Measurements from ENCODE around the gene AK9.
"Not testable (repeated sequence)": the region's sequence is repeated elsewhere in the genome, so short reads cannot be mapped to it uniquely, and the experiment has no call there.

The AK9 gene

DNA sequence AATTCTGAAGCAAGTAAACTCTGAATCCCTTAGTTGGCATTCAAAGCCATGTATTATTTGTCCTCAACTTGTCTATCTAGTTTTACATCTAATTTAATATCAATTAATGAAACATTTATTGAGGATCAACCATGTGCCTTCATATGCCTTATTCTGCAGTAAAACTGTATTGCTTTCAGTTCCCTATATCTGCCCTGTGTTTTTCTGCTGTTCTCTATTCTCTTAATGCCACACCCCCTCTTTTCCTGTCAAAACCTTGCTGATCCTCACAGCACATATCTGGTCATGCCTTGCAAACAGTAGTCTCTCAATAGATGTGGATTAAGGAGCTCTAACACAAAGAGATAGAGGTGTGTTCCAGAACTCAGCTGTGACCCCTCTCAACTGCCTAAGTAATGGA, 2.1 kb upstream of the AK9 start:
- no peak for DNase-seq

- peak; percentile 62 for DNase-seq
Observed at GRCh38 chr6:109690373-109690736, 647 bp downstream of the AK9 start.

DNA sequence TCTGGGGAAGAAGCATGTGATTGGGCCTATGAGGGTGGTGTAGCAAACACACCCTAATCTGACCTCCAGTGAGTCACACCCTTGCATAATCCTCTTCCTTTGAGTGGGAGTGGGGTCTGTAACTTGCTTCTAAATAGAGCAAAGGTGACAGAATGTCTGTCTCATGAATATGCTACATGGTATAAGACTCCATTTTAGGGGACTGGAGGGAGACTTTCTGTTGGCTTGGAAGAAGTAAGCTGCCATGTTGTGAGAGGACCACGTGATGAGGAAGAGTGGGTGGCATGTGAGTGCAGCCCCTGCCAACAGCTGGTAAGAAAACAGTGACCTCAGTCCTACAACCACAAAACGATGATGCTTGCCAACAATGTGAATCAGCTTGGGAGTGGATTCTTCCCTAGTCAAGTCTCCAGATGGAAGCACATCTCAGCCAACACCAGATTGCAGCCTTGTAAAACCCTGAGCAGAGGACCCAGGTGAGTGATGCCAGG, 3.7 kb downstream of the AK9 start:
- DNase-seq, result no peak

- DNase-seq, result no peak
Observed at GRCh38 chr6:109686566-109687265, 4.3 kb downstream of the AK9 start.

GRCh38 chr6:109678661-109679505, 12.1 kb downstream of the AK9 start:
- not testable (repeated sequence) for DNase-seq

DNA sequence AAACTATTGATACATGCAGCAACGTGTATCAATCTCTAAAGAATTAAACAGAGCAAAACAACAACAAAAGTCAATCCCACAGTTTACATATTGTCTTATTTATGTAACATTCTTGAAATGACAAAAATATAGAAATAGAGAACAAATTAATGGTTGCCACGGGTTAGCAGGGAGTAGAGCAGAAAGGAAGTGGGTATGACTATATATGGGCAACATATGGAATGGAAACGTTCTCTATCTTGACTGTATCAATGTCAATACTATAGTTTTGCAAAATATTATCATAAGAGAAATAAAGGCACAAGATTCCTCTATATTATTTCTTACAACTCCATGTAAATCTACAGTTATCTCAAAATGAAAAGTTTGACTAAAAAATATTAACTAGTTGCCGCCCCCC, 12.8 kb downstream of the AK9 start:
- no peak for DNase-seq

DNA sequence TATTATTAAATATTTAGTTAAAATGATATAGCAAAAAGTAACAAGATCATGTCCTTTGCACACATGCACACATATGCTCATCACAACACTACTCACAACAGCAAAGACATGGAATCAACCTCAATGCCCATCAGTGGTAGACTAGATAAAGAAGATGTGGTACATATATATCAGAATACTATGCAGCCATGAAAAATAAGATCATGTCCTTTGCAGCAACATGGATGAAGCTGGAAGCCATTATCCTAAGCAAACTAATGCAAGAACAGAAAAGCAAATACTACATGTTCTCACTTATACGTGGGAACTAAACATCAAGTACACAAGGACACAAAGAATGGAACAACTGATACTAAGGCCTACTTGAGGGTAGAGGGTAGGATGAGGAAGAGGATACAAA, 14.3 kb downstream of the AK9 start:
- no peak for DNase-seq

GRCh38 chr6:109672839-109673238, 18.2 kb downstream of the AK9 start:
- DNase-seq, result no peak

DNA sequence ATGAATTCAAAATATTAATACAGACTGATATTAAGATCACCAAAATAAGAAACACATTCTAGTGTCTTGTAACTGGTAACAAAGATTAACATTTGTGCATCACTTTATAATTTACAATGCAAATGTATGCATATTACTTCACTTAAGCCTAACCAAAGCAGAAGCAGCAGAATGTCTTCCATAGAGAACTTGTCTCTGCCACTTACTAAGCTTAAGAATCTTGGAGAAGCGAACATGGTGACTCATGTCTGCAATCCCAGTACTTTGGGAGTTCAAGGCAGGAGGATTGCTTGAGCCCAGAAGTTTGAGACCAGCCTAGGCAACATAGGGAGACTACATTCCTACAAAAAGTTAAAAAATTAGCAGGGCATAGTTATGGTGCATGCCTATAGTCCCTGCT, 18.8 kb downstream of the AK9 start:
- DNase-seq, result no peak

DNA sequence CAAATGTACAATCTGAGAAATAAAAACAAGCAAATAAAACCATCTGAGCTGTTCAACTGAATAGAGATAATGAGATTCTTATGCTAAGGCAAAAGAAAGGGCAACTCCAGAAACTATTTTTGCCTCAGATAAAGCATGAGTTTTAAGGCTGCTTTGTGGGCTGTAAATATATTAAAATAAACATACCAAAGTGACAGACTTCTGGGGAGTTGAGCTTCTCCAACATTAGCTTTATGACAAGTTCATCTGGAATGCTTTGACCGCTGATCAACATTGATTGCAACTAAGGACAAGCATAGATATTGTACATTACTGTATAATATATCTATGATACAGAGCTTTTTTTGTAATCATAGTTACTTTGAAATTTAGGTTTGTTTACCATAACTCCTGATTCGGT, 19.3 kb downstream of the AK9 start:
- DNase-seq, result no peak

GRCh38 chr6:109669811-109670210, 21.2 kb downstream of the AK9 start:
- no peak for DNase-seq

GRCh38 chr6:109662192-109662591, 28.8 kb downstream of the AK9 start:
- no peak for DNase-seq

DNA sequence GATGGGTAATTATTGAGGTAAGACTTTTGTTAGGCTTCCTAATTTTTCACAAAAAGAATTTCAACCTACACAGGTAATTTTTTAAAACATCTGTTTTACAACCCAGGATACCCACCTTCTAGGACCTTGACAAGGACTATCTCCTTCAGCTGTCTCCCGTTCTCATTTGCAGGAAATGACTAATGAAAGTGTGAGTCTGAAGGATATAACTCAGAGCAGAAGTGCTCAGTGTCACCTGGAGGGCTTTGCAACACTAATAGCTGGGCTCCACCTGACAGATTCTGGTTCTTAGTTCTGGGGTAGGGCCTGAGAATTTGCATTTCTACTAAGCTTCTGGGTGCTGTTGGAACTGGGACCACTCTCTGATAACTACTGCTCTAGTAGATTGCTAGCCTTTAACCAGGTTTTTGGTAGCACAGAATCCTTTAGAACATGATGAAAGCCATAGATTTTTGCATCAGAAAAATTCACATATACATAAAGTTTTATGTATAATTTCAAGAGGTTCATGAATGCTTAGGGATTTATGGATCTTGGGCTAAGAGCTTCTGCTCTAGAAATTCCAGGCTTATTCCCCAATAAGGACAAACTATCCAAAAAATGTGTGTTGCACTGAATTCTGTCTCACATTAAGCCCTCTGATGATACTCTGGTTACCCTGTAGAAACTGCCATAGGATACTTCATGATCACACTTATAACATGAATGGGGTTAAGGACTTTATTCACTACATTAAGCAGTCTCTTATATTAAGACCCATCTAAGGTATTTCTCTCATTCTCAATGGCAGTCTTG, 30.3 kb downstream of the AK9 start:
- no peak for DNase-seq

GRCh38 chr6:109655761-109656262, 35.2 kb downstream of the AK9 start:
- DNase-seq, result no peak

DNA sequence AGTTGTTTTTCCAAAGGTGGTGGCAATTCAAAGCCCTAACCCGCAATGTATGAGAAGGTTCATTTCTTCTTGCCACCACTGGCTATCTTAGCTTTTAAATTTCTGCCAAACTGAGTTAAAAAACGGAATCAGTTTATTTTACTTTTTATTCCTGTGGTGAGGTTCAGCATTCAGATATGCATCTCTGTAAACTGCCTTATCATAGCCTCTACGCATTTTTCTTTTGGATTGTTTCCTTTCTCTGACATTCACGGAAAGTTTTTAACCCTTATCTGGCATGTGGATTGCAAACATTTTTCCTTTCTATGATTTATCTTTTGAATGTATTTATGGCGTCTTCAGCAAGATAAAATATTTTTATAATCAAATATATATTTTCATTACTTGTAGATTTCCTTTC, 37.7 kb downstream of the AK9 start:
- no peak for DNase-seq

- no peak for DNase-seq
Observed at GRCh38 chr6:109644131-109644530, 46.9 kb downstream of the AK9 start.

DNA sequence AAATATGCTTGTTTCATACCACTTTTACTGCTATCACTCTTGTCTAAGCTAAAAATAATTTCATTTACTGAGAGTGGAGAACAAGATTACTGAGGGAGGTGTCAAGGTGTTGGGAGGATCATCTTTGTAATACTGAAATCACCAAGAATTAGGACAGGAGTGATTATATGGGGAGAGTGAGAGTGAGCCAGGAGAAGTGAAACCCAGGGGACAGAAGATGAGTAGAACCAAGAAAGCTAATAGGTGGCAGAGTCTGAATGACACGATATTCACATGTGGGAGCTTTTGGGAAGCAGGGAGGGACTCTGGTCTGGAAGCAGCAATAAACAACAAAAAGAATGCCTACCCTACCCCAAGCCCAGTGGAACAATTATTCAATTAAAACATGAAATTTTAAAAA, 58.6 kb downstream of the AK9 start:
- DNase-seq, result no peak

GRCh38 chr6:109631403-109631802, 59.6 kb downstream of the AK9 start:
- no peak for DNase-seq

DNA sequence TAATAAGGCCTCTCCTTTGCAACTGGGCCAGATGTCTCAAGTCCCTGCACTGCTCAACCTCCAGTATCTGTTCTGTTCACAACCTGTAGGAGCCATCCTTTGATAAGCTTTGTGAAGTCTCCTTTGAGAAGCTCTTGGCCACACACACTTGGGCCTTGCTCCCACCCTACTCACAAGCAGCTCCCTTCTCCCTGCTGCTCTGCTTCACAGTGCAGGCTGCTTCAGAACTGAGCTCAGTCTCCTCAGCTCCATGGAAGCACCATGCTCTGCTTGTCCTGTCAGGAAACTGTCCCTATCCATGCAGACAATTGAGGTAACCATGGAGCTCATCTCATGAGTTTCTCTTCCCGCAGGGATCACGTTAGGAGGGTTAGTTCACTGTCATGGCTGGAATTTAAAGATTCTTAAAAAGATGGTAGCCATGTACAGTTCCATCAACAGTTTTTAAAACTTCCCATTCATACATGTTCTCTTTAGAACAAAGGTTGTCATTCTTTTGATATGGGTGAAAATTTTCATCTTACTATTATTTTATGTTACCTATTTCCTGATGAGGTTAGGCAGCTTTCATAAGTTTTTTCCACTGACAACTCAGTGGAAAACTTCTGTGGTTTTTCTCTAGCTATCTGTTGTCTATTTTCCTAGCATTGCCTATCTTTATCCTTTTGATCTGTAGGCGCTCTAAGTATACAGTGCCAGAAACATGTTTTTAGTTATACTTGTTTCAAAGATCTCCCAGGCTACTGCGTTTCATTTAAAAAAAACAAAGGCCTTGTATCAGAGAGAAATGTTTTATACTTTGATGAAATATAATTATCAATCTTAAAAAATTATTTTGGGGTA, 62.6 kb downstream of the AK9 start:
- no peak for DNase-seq

GRCh38 chr6:109626311-109626710, 64.7 kb downstream of the AK9 start:
- DNase-seq, result no peak

DNA sequence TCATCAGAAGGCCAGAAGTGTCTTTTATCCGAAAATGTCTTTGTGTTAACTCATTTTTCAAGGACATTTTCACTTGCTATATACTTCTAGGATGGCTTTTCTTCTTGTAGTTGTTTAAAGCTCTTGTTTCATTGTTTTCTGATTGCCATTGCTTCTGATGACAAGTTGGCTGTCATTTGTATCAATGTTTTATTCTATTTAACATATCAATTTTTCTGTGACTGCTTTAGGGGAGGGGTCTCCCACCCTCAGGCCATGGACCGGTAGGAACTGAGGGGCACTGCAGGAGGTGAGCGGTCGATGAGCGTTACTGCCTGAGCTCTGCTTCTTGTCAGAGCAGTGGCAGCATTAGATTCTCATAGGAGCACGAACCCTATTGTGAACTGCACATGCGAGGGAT, 65.8 kb downstream of the AK9 start:
- no peak for DNase-seq

DNA sequence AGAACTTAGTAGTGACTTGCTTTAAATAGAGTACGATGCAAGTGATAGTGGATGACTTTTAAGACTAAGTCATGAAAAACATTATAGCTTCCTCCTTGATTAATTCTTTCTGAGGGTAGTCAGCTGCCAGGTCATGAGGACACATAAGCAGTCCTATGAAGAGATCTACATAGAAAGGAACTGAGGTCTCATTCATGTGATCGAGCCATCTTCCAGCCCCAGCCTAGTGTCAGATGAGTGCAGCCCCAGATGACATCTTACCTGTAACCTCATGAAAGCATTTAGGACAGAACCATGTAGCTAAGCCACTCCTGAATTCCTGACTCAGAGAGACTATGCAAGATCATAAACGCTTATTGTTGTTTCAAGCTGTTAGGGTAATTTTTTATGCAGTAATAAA, 67.7 kb downstream of the AK9 start:
- no peak for DNase-seq
